HEK293 (cell line): ENCODE measurements around the gene RSBN1L.
A peak's percentile ranks its signal among the peaks of the same experiment; 100 is the strongest.

ENCODE experiments used
- BCL11A ChIP-seq: fragments of 450-650 bp; formaldehyde crosslinking; IDR thresholded peaks from 2 replicates; pipeline ENCODE4 v1.5.1; 2016; ENCODE audit warnings: low read depth, missing biosample characterization, missing genetic modification characterization
- HOXC10 ChIP-seq: sonication (generic); formaldehyde crosslinking; IDR thresholded peaks from 2 replicates; pipeline ENCODE4 v1.8.1; 2023; ENCODE audit warnings: mild to moderate bottlenecking, missing genetic modification reagents
- HOXD13 ChIP-seq: sonication (generic); formaldehyde crosslinking; IDR thresholded peaks from 2 replicates; pipeline ENCODE4 v1.8.0; 2022; ENCODE audit warnings: missing genetic modification reagents, borderline replicate concordance
- KLF1 ChIP-seq: fragments of 450-650 bp; formaldehyde crosslinking; IDR thresholded peaks from 2 replicates; pipeline ENCODE4 v1.5.1; 2016; ENCODE audit warnings: missing biosample characterization, missing genetic modification characterization
- KLF16 ChIP-seq: fragments of 450-650 bp; formaldehyde crosslinking; IDR thresholded peaks from 2 replicates; pipeline ENCODE4 v1.5.1; 2017; ENCODE audit warnings: missing biosample characterization, missing genetic modification characterization
- KLF9 ChIP-seq: fragments of 450-650 bp; formaldehyde crosslinking; IDR thresholded peaks from 2 replicates; pipeline ENCODE4 v1.5.1; 2016; ENCODE audit warnings: missing biosample characterization, missing genetic modification characterization, low read depth
- MZF1 ChIP-seq: fragments of 450-650 bp; formaldehyde crosslinking; IDR thresholded peaks from 2 replicates; pipeline ENCODE4 v1.5.1; 2017; ENCODE audit warnings: missing biosample characterization, missing genetic modification characterization, borderline replicate concordance
- OSR2 ChIP-seq: fragments of 450-650 bp; formaldehyde crosslinking; IDR thresholded peaks from 2 replicates; pipeline ENCODE4 v1.5.1; 2016; ENCODE audit warnings: missing biosample characterization, missing genetic modification characterization
- SP7 ChIP-seq: fragments of 450-650 bp; formaldehyde crosslinking; IDR thresholded peaks from 2 replicates; pipeline ENCODE4 v1.5.1; 2016; ENCODE audit warnings: missing biosample characterization, missing genetic modification characterization
- YY2 ChIP-seq: fragments of 450-650 bp; formaldehyde crosslinking; IDR thresholded peaks from 2 replicates; pipeline ENCODE4 v1.5.1; 2016; ENCODE audit warnings: missing biosample characterization, missing genetic modification characterization
- ZBTB26 ChIP-seq: fragments of 450-650 bp; formaldehyde crosslinking; optimal IDR thresholded peaks from 2 replicates; pipeline ENCODE3; 2016; ENCODE audit warnings: missing biosample characterization, mild to moderate bottlenecking, missing genetic modification characterization
- ZBTB8A ChIP-seq: fragments of 450-650 bp; formaldehyde crosslinking; IDR thresholded peaks from 2 replicates; pipeline ENCODE4 v1.5.1; 2016; ENCODE audit warnings: missing biosample characterization, missing genetic modification characterization
- ZEB2 ChIP-seq: fragments of 450-650 bp; formaldehyde crosslinking; IDR thresholded peaks from 2 replicates; pipeline ENCODE4 v1.5.1; 2016; ENCODE audit warnings: missing biosample characterization, missing genetic modification characterization
- ZNF132 ChIP-seq: fragments of 450-650 bp; formaldehyde crosslinking; IDR thresholded peaks from 2 replicates; pipeline ENCODE4 v1.5.1; 2017; ENCODE audit warnings: missing biosample characterization, missing genetic modification characterization, borderline replicate concordance
- ZNF138 ChIP-seq: fragments of 450-650 bp; formaldehyde crosslinking; IDR thresholded peaks from 2 replicates; pipeline ENCODE4 v1.5.1; 2016; ENCODE audit warnings: missing biosample characterization, missing genetic modification characterization, borderline replicate concordance
- ZNF175 ChIP-seq: fragments of 450-650 bp; formaldehyde crosslinking; IDR thresholded peaks from 2 replicates; pipeline ENCODE4 v1.5.1; 2016; ENCODE audit warnings: missing biosample characterization, missing genetic modification characterization
- ZNF223 ChIP-seq: fragments of 450-650 bp; formaldehyde crosslinking; IDR thresholded peaks from 2 replicates; pipeline ENCODE4 v1.5.1; 2016; ENCODE audit warnings: missing biosample characterization, missing genetic modification characterization
- ZNF24 ChIP-seq: fragments of 450-650 bp; formaldehyde crosslinking; IDR thresholded peaks from 2 replicates; pipeline ENCODE4 v1.5.1; 2016; ENCODE audit warnings: missing biosample characterization, missing genetic modification characterization
- ZNF423 ChIP-seq: fragments of 450-650 bp; formaldehyde crosslinking; IDR thresholded peaks from 2 replicates; pipeline ENCODE4 v1.5.1; 2016; ENCODE audit warnings: missing biosample characterization, missing genetic modification characterization
- ZNF433 ChIP-seq: fragments of 450-650 bp; formaldehyde crosslinking; IDR thresholded peaks from 2 replicates; pipeline ENCODE4 v1.5.1; 2016; ENCODE audit warnings: missing biosample characterization, missing genetic modification characterization, low read depth
- ZNF560 ChIP-seq: fragments of 450-650 bp; formaldehyde crosslinking; IDR thresholded peaks from 2 replicates; pipeline ENCODE4 v1.5.1; 2017; ENCODE audit warnings: missing biosample characterization, missing genetic modification characterization, borderline replicate concordance
- ZNF571 ChIP-seq: fragments of 450-650 bp; formaldehyde crosslinking; IDR thresholded peaks from 2 replicates; pipeline ENCODE4 v1.5.0; 2017; ENCODE audit warnings: missing biosample characterization, missing genetic modification characterization
- ZNF626 ChIP-seq: fragments of 450-650 bp; sonication (Bioruptor Pico); formaldehyde crosslinking; IDR thresholded peaks from 2 replicates; pipeline ENCODE4 v1.5.1; 2018; ENCODE audit warnings: missing biosample characterization, missing genetic modification characterization, inconsistent platforms
- ZNF629 ChIP-seq: fragments of 450-650 bp; formaldehyde crosslinking; IDR thresholded peaks from 2 replicates; pipeline ENCODE4 v1.5.1; 2017; ENCODE audit warnings: missing biosample characterization, missing genetic modification characterization
- ZNF639 ChIP-seq: fragments of 450-650 bp; formaldehyde crosslinking; IDR thresholded peaks from 2 replicates; pipeline ENCODE4 v1.5.1; 2016; ENCODE audit warnings: missing biosample characterization, missing genetic modification characterization
- ZNF654 ChIP-seq: fragments of 450-650 bp; formaldehyde crosslinking; IDR thresholded peaks from 2 replicates; pipeline ENCODE4 v1.5.1; 2016; ENCODE audit warnings: low read depth, missing biosample characterization, missing genetic modification characterization
- ZNF664 ChIP-seq: fragments of 450-650 bp; formaldehyde crosslinking; IDR thresholded peaks from 2 replicates; pipeline ENCODE4 v1.5.1; 2016; ENCODE audit warnings: missing biosample characterization, missing genetic modification characterization
- ZNF843 ChIP-seq: fragments of 450-650 bp; formaldehyde crosslinking; IDR thresholded peaks from 2 replicates; pipeline ENCODE4 v1.5.1; 2016; ENCODE audit warnings: missing biosample characterization, missing genetic modification characterization
- ZSCAN5A ChIP-seq: fragments of 450-650 bp; formaldehyde crosslinking; IDR thresholded peaks from 2 replicates; pipeline ENCODE4 v1.5.1; 2016; ENCODE audit warnings: missing biosample characterization, missing genetic modification characterization
- ZXDB ChIP-seq: fragments of 450-650 bp; formaldehyde crosslinking; IDR thresholded peaks from 2 replicates; pipeline ENCODE4 v1.5.1; 2016; ENCODE audit warnings: missing biosample characterization, missing genetic modification characterization
- TF ChIP-seq, protein P1 (sequence below): fragments of 450-650 bp; formaldehyde crosslinking; IDR thresholded peaks from 2 replicates; pipeline ENCODE4 v1.5.1; 2016; ENCODE audit warnings: missing biosample characterization, missing genetic modification characterization
- TF ChIP-seq, protein P2 (sequence below): fragments of 450-650 bp; formaldehyde crosslinking; IDR thresholded peaks from 2 replicates; pipeline ENCODE4 v1.5.1; 2016; ENCODE audit warnings: missing biosample characterization, missing genetic modification characterization

The RSBN1L gene

DNA sequence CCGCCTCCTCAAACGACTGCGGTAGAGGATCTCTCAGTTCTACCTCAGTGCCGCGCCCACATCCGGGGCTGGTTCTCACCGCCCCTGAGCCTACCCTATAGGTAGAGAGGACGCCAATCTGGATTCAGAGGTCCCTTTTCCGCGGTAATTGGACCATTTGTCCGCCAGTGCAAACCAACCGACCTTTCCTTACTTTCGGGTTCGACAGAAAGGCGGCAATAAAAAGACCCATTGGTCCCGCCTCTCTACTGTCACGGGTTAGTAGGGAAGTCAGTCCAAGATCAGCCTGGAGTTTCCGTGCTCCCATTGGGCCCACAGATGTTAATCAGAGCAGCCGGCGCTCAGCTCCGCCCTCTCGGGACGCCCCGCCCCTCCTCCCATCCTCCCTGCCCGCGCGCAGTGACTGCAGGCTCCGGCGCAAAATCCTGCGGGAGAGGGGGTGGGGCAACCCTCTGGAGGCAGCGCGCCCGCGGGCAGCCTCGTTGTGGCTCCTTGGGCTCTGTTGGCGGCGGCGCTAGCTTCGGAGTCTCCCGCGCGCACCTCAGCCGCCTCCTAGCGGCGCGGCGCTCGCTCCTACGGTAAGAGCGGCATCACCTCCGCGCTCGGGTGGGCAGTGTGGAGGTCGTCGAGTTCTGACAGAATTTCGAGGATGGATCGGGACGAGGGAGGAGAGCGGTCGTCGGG lies 102.3 kb downstream of the RSBN1L start, which contains the start of the genes PHTF2 and TMEM60 (continued):
- TF ChIP-seq ZBTB8A (tag by site-specific recombination) (no peak; the same call in 1 of the 2 replicates), ZNF433 (tag by site-specific recombination) (no peak), ZNF629 (tag by site-specific recombination) (peak; percentile 28; the same call in 1 of the 2 replicates), ZNF654 (no peak), ZNF843 (tag by site-specific recombination) (peak; percentile 54; the same call in 1 of the 2 replicates), ZNF664 (tag by site-specific recombination) (no peak), ZNF626 (no peak), ZBTB26 (tag by site-specific recombination) (peak; percentile 94), SP7 (peak; percentile 59), ZNF138 (no peak), ZSCAN5A (tag by site-specific recombination) (0 out of 2 replicates have a peak, but pooled peaks have one; percentile 55), ZEB2 (peak; percentile 78; the same call in 1 of the 2 replicates), OSR2 (tag by site-specific recombination) (no peak), ZNF639 (no peak), ZNF423 (tag by site-specific recombination) (0 out of 2 replicates have a peak, but pooled peaks have one; percentile 28), HOXD13 (peak; percentile 100), ZNF175 (tag by site-specific recombination) (no peak), ZNF132 (no peak), KLF1 (tag by site-specific recombination) (no peak; the same call in 1 of the 2 replicates), ZNF223 (no peak), HOXC10 (peak; percentile 98), MZF1 (tag by site-specific recombination) (no peak), KLF9 (tag by site-specific recombination) (peak; percentile 82; the same call in 1 of the 2 replicates), ZNF560 (tag by site-specific recombination) (no peak), BCL11A (tag by site-specific recombination) (no peak), YY2 (tag by site-specific recombination) (no peak), ZNF24 (tag by site-specific recombination) (0 out of 2 replicates have a peak, but pooled peaks have one; percentile 27), KLF16 (tag by site-specific recombination) (peak; percentile 27; the same call in 1 of the 2 replicates), ZNF571 (no peak), ZXDB (tag by site-specific recombination) (peak; percentile 49)
- TF ChIP-seq, protein P1, sequence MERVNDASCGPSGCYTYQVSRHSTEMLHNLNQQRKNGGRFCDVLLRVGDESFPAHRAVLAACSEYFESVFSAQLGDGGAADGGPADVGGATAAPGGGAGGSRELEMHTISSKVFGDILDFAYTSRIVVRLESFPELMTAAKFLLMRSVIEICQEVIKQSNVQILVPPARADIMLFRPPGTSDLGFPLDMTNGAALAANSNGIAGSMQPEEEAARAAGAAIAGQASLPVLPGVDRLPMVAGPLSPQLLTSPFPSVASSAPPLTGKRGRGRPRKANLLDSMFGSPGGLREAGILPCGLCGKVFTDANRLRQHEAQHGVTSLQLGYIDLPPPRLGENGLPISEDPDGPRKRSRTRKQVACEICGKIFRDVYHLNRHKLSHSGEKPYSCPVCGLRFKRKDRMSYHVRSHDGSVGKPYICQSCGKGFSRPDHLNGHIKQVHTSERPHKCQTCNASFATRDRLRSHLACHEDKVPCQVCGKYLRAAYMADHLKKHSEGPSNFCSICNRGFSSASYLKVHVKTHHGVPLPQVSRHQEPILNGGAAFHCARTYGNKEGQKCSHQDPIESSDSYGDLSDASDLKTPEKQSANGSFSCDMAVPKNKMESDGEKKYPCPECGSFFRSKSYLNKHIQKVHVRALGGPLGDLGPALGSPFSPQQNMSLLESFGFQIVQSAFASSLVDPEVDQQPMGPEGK (tag by site-specific recombination): no peak
- TF ChIP-seq, protein P2, sequence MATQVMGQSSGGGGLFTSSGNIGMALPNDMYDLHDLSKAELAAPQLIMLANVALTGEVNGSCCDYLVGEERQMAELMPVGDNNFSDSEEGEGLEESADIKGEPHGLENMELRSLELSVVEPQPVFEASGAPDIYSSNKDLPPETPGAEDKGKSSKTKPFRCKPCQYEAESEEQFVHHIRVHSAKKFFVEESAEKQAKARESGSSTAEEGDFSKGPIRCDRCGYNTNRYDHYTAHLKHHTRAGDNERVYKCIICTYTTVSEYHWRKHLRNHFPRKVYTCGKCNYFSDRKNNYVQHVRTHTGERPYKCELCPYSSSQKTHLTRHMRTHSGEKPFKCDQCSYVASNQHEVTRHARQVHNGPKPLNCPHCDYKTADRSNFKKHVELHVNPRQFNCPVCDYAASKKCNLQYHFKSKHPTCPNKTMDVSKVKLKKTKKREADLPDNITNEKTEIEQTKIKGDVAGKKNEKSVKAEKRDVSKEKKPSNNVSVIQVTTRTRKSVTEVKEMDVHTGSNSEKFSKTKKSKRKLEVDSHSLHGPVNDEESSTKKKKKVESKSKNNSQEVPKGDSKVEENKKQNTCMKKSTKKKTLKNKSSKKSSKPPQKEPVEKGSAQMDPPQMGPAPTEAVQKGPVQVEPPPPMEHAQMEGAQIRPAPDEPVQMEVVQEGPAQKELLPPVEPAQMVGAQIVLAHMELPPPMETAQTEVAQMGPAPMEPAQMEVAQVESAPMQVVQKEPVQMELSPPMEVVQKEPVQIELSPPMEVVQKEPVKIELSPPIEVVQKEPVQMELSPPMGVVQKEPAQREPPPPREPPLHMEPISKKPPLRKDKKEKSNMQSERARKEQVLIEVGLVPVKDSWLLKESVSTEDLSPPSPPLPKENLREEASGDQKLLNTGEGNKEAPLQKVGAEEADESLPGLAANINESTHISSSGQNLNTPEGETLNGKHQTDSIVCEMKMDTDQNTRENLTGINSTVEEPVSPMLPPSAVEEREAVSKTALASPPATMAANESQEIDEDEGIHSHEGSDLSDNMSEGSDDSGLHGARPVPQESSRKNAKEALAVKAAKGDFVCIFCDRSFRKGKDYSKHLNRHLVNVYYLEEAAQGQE (tag by site-specific recombination): no peak
